DND-41 (cell line): ENCODE measurements around the gene WDFY4.

Source experiments
- EZH2 ChIP-seq: IDR thresholded peaks from 3 replicates; pipeline ENCODE4 v1.6.1; 2012; ENCODE audit warnings: borderline replicate concordance, low read depth, mild to moderate bottlenecking, moderate library complexity, low read length, inconsistent platforms; ENCODE audit not compliant: severe bottlenecking
- TF ChIP-seq, protein P1 (sequence below): IDR thresholded peaks from 2 replicates; pipeline ENCODE4 v1.5.1; 2012; ENCODE audit warnings: borderline replicate concordance, low read length, moderate library complexity, mild to moderate bottlenecking; ENCODE audit not compliant: poor library complexity, severe bottlenecking; ENCODE audit errors: extremely low read depth

DNA sequence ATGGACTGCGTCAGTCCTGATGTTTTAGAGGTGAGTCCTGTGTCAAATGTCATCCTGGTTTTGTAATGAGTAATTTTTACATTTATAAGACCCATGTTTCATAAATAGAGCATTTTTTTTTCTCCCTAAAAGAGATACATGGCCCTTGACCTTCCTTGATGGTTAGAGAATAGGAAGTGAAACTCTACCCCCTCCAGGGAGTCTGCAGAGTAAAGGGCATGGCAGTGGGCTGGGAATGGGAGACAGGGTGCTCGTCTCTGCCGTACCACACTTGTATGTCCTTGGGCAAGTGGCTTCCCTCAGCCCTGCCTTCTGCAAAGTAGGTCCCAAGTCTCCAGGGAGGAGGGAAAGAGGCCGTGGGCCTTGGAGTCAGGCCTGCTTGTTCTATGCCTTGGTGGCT, 63.9 kb downstream of the WDFY4 start:
- TF ChIP-seq EZH2: no peak
- TF ChIP-seq, protein P1, sequence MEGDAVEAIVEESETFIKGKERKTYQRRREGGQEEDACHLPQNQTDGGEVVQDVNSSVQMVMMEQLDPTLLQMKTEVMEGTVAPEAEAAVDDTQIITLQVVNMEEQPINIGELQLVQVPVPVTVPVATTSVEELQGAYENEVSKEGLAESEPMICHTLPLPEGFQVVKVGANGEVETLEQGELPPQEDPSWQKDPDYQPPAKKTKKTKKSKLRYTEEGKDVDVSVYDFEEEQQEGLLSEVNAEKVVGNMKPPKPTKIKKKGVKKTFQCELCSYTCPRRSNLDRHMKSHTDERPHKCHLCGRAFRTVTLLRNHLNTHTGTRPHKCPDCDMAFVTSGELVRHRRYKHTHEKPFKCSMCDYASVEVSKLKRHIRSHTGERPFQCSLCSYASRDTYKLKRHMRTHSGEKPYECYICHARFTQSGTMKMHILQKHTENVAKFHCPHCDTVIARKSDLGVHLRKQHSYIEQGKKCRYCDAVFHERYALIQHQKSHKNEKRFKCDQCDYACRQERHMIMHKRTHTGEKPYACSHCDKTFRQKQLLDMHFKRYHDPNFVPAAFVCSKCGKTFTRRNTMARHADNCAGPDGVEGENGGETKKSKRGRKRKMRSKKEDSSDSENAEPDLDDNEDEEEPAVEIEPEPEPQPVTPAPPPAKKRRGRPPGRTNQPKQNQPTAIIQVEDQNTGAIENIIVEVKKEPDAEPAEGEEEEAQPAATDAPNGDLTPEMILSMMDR: no peak
